ENCODE measurements around the gene UBE3B. TPM values are rescaled to one million over a fixed set of nuclear protein-coding genes. Genes with fewer than 3 reads are reported as not detected.
A peak's percentile ranks its signal among the peaks of the same experiment; 100 is the strongest.

The UBE3B gene
- total and polyA plus RNA-seq, 5 donors from 2014 or later = 16.8 to 38.2 (median 22.2) TPM

DNA sequence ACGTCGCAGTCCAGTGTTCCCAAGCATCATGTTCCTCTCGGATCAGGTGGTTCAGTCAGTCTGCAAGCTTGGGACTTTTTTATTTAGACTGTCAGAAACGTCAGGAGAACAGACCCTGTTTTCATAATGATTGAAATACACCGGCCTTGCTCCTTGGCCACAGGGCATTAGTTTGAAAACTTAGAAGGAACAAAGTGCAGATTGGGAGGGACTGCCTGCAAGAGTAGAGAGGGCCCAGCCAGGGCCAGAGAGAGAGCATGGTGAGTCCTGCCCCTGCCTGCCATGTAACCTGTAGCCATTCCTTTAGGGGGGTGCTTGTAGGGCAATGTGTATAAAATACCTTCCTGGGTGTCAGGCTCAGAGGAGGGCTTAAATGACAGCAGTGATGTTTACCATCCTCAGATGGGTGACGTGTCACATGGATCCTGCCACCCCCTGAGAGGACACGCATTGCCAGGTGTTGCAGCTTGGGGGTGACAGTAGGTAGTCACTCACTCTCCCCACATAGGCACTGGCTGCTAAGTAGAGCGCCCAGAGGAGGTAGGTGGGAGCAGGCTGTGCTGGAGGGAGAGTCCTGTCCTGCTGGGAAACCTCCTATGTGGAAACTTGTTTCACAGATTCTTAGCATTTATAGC, 50.2 kb downstream of the UBE3B start:
- ATAC-seq (ENCODE audit: low read depth in 2 of 2) (no peak), DNase-seq (no peak)
- H3K27me3 ChIP-seq (ENCODE audit: control insufficient read depth, insufficient read depth, low read length) = no peaks in the 10 kb centered on the region
- no peaks in the 10 kb centered on the region for H3K4me1 ChIP-seq (ENCODE audit: control insufficient read depth, insufficient read depth, low read length, poor library complexity, severe bottlenecking)
- Mint-ChIP-seq H3K27me3 (no peaks in the 10 kb centered on the region), H3K9me3 (no peaks in the 10 kb centered on the region), H3K4me3 (no peak overlapping the region), H3K27ac (no peak overlapping the region), H3K4me1 (no peaks in the 10 kb centered on the region), H3K36me3 (peaks cover 45% of the 10 kb centered on the region)
- H3K4me3 ChIP-seq (ENCODE audit: low read depth, low read length) = no peak overlapping the region
- no peaks in the 10 kb centered on the region for H3K9me3 ChIP-seq (ENCODE audit: control insufficient read depth in 2 of 2, low read length in 2 of 2)
- peaks cover 76% of the 10 kb centered on the region for H3K36me3 ChIP-seq (ENCODE audit: control insufficient read depth, insufficient read depth, low read length)
- H3K27ac ChIP-seq (ENCODE audit: insufficient read depth, low read length, poor library complexity, severe bottlenecking) = no peak overlapping the region

DNA sequence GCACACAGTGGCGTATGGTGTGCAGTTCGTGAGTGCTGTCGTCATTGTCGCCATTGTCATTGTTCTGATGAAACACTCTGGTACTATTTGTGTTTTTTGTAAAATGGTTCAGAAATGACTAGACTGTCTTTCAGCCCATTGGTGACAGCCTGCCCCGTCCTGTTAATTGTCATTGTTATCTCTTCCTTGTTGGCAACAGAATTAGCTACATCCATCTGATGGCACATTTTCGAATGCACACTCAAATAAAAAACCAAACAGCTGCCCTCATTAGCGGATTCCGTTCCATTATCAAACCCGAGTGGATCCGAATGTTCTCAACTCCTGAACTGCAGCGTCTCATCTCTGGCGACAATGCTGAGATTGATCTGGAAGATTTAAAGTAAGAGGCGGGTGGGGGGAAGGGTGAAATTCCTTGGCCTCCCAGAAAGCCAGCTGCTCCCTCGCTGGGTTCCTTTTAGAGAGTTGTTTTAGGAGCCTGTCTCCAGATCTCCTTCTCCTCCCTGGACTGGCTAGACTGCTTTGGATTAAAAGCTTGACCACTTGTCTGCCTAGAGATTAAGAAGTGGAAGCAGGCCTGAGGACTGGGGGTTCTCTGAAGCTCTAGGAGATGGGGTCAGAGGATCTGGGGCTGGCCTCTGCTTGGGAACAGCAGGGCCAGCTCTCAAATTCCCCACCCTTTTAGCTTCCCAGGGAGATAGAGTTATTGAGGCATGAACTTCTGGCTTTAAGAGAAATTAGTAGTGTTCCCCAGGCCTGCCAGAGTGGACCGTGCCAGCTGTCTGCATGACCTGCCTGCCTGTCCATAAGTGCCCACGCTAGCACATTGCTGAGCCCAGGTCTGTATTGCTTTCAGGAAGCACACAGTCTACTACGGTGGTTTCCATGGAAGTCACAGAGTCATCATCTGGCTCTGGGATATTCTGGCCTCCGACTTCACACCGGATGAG, 52.5 kb downstream of the UBE3B start:
- H3K27me3 ChIP-seq (ENCODE audit: control insufficient read depth, insufficient read depth, low read length) = no peaks in the 10 kb centered on the region
- DNase-seq = no peak
- H3K4me1 Mint-ChIP-seq = no peaks in the 10 kb centered on the region
- no peak overlapping the region for H3K4me3 Mint-ChIP-seq
- H3K27ac ChIP-seq (ENCODE audit: insufficient read depth, low read length, poor library complexity, severe bottlenecking) = no peak overlapping the region
- peaks cover 45% of the 10 kb centered on the region for H3K36me3 Mint-ChIP-seq
- no peak overlapping the region for H3K4me3 ChIP-seq (ENCODE audit: low read depth, low read length)
- H3K9me3 ChIP-seq (ENCODE audit: control insufficient read depth in 2 of 2, low read length in 2 of 2) = no peaks in the 10 kb centered on the region
- peaks cover 68% of the 10 kb centered on the region for H3K36me3 ChIP-seq (ENCODE audit: control insufficient read depth, insufficient read depth, low read length)
- no peak for ATAC-seq (ENCODE audit: low read depth in 2 of 2)
- no peaks in the 10 kb centered on the region for H3K9me3 Mint-ChIP-seq
- no peak overlapping the region for H3K27ac Mint-ChIP-seq
- no peaks in the 10 kb centered on the region for H3K27me3 Mint-ChIP-seq
- H3K4me1 ChIP-seq (ENCODE audit: control insufficient read depth, insufficient read depth, low read length, poor library complexity, severe bottlenecking) = no peaks in the 10 kb centered on the region

- Histone ChIP-seq H3K9me3 (ENCODE audit: control insufficient read depth in 2 of 2, low read length in 2 of 2) (no peaks in the 10 kb centered on the region), H3K36me3 (ENCODE audit: control insufficient read depth, insufficient read depth, low read length) (peaks cover 60% of the 10 kb centered on the region), H3K27me3 (ENCODE audit: control insufficient read depth, insufficient read depth, low read length) (no peaks in the 10 kb centered on the region), H3K4me3 (ENCODE audit: low read depth, low read length) (no peak overlapping the region), H3K4me1 (ENCODE audit: control insufficient read depth, insufficient read depth, low read length, poor library complexity, severe bottlenecking) (no peaks in the 10 kb centered on the region), H3K27ac (ENCODE audit: insufficient read depth, low read length, poor library complexity, severe bottlenecking) (no peak overlapping the region)
- no peaks in the 10 kb centered on the region for H3K9me3 Mint-ChIP-seq
- peaks cover 40% of the 10 kb centered on the region for H3K36me3 Mint-ChIP-seq
- H3K27me3 Mint-ChIP-seq = no peaks in the 10 kb centered on the region
- H3K27ac Mint-ChIP-seq = no peak overlapping the region
- ATAC-seq (ENCODE audit: low read depth in 2 of 2) = no peak
- no peaks in the 10 kb centered on the region for H3K4me1 Mint-ChIP-seq
- H3K4me3 Mint-ChIP-seq = no peak overlapping the region
- DNase-seq = no peak
Observed at GRCh38 chr12:109531411-109531810, 54.0 kb downstream of the UBE3B start.

DNA sequence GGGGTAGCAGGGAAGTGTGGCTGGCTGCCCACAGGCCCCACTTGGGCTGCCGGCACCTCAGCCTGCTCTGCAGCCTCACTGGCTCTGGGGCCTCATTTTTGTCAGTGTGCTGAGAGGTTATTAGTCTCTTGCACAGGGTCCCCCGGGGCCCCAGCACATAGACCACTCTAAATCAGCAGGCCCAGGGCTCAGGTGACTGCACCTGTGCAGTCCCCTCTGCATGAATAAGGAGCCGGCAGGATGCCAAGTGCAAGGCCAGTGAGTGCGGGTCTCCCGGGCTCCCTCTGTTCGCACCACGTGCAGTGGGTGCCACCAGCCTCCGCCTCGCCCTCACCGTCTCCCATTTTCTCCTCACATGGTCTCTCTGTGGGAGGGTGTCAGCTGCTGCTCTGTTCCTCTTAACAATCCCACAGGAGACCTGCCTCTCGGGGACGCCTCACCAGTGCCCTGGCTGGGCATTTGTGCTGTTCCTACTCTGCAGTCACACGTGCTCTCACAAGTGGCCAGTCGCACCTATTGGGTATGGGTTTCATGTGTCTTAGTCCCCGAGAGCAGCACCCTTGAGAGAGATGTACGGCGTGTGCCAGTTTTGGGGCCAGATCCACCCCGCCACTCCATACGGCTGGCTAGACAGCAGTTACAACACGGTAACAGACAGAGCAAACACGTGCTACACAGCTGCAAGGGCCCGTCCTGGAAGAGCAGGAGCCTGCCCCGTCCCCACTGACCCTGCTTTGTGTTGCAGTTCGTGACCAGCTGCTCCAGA, 55.5 kb downstream of the UBE3B start:
- H3K36me3 ChIP-seq (ENCODE audit: control insufficient read depth, insufficient read depth, low read length) = peaks cover 50% of the 10 kb centered on the region
- H3K27ac ChIP-seq (ENCODE audit: insufficient read depth, low read length, poor library complexity, severe bottlenecking) = no peak overlapping the region
- no peak for DNase-seq
- Mint-ChIP-seq H3K27me3 (no peaks in the 10 kb centered on the region), H3K36me3 (peaks cover 34% of the 10 kb centered on the region), H3K27ac (no peak overlapping the region), H3K4me3 (peak overlapping the region in 1 of 4 donors; percentile 21), H3K4me1 (no peaks in the 10 kb centered on the region), H3K9me3 (no peaks in the 10 kb centered on the region)
- H3K4me1 ChIP-seq (ENCODE audit: control insufficient read depth, insufficient read depth, low read length, poor library complexity, severe bottlenecking) = no peaks in the 10 kb centered on the region
- no peaks in the 10 kb centered on the region for H3K9me3 ChIP-seq (ENCODE audit: control insufficient read depth in 2 of 2, low read length in 2 of 2)
- no peak for ATAC-seq (ENCODE audit: low read depth in 2 of 2)
- H3K4me3 ChIP-seq (ENCODE audit: low read depth, low read length) = no peak overlapping the region
- H3K27me3 ChIP-seq (ENCODE audit: control insufficient read depth, insufficient read depth, low read length) = no peaks in the 10 kb centered on the region

DNA sequence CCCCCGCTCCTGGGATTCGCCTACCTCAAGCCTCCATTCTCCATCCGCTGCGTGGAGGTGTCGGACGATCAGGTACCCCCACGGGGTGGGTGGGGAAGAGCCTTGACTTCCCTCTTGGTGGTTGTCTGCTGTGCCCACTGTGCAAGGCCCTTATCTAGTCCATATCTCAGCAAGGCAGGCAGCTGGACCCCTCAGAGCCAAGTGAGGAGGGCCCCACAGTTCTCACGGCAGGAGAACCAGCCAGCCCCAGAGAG, 56.0 kb downstream of the UBE3B start:
- DNase-seq = no peak
- H3K4me3 ChIP-seq (ENCODE audit: low read depth, low read length) = no peak overlapping the region
- no peaks in the 10 kb centered on the region for H3K4me1 Mint-ChIP-seq
- H3K27me3 Mint-ChIP-seq = no peaks in the 10 kb centered on the region
- no peak overlapping the region for H3K27ac Mint-ChIP-seq
- no peaks in the 10 kb centered on the region for H3K4me1 ChIP-seq (ENCODE audit: control insufficient read depth, insufficient read depth, low read length, poor library complexity, severe bottlenecking)
- no peak overlapping the region for H3K27ac ChIP-seq (ENCODE audit: insufficient read depth, low read length, poor library complexity, severe bottlenecking)
- H3K36me3 Mint-ChIP-seq = peaks cover 32% of the 10 kb centered on the region
- H3K9me3 ChIP-seq (ENCODE audit: control insufficient read depth in 2 of 2, low read length in 2 of 2) = no peaks in the 10 kb centered on the region
- no peak for ATAC-seq (ENCODE audit: low read depth in 2 of 2)
- peaks cover 47% of the 10 kb centered on the region for H3K36me3 ChIP-seq (ENCODE audit: control insufficient read depth, insufficient read depth, low read length)
- no peak overlapping the region for H3K4me3 Mint-ChIP-seq
- H3K9me3 Mint-ChIP-seq = no peaks in the 10 kb centered on the region
- no peaks in the 10 kb centered on the region for H3K27me3 ChIP-seq (ENCODE audit: control insufficient read depth, insufficient read depth, low read length)

GRCh38 chr12:109534456-109534855, 57.0 kb downstream of the UBE3B start:
- H3K36me3 ChIP-seq (ENCODE audit: control insufficient read depth, insufficient read depth, low read length) = peaks cover 44% of the 10 kb centered on the region
- Mint-ChIP-seq H3K27me3 (no peaks in the 10 kb centered on the region), H3K36me3 (peaks cover 29% of the 10 kb centered on the region), H3K4me1 (no peaks in the 10 kb centered on the region), H3K27ac (no peak overlapping the region), H3K9me3 (no peaks in the 10 kb centered on the region), H3K4me3 (no peak overlapping the region)
- H3K4me3 ChIP-seq (ENCODE audit: low read depth, low read length) = no peak overlapping the region
- H3K9me3 ChIP-seq (ENCODE audit: control insufficient read depth in 2 of 2, low read length in 2 of 2) = no peaks in the 10 kb centered on the region
- no peaks in the 10 kb centered on the region for H3K27me3 ChIP-seq (ENCODE audit: control insufficient read depth, insufficient read depth, low read length)
- ATAC-seq (ENCODE audit: low read depth in 2 of 2) = no peak
- H3K4me1 ChIP-seq (ENCODE audit: control insufficient read depth, insufficient read depth, low read length, poor library complexity, severe bottlenecking) = no peaks in the 10 kb centered on the region
- DNase-seq = no peak
- H3K27ac ChIP-seq (ENCODE audit: insufficient read depth, low read length, poor library complexity, severe bottlenecking) = no peak overlapping the region

DNA sequence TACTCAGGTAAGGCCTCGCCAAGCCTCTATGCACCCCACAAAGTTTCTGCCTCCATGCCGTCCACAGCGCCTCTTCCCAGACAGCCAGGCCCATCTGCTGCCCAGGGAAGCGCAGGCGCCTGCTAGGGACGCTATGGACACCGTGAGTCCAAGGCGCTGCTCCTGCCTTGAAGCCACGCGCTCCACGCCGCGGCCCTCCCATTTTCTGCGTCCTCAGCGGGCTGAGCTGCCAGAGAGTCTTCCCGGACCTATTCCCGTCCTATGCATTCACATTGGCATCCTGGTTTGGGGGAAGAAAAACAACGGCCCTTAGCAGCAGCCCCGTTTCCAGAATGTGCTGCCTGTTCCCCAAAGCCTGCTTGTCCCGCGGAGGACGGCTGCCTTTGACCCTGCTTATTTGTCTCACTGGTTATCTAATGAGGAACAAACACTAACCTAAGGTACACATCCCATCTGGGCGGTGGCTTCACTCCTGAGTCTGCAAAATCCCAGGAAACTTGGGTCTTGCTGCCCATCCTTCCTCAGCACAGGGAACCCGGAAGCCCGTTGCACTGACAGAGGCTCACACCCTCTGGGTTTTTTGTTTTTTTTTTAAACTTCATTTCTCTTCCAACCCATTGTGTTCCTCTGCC, 57.9 kb downstream of the UBE3B start:
- H3K4me1 ChIP-seq (ENCODE audit: control insufficient read depth, insufficient read depth, low read length, poor library complexity, severe bottlenecking) = no peaks in the 10 kb centered on the region
- H3K36me3 ChIP-seq (ENCODE audit: control insufficient read depth, insufficient read depth, low read length) = peaks cover 35% of the 10 kb centered on the region
- ATAC-seq (ENCODE audit: low read depth in 2 of 2) (no peak), DNase-seq (no peak)
- H3K4me1 Mint-ChIP-seq = no peaks in the 10 kb centered on the region
- H3K36me3 Mint-ChIP-seq = peaks cover 21% of the 10 kb centered on the region
- no peaks in the 10 kb centered on the region for H3K9me3 Mint-ChIP-seq
- no peak overlapping the region for H3K27ac Mint-ChIP-seq
- H3K4me3 Mint-ChIP-seq = no peak overlapping the region
- H3K9me3 ChIP-seq (ENCODE audit: control insufficient read depth in 2 of 2, low read length in 2 of 2) = no peaks in the 10 kb centered on the region
- no peaks in the 10 kb centered on the region for H3K27me3 Mint-ChIP-seq
- H3K27me3 ChIP-seq (ENCODE audit: control insufficient read depth, insufficient read depth, low read length) = no peaks in the 10 kb centered on the region
- H3K27ac ChIP-seq (ENCODE audit: insufficient read depth, low read length, poor library complexity, severe bottlenecking) = no peak overlapping the region
- H3K4me3 ChIP-seq (ENCODE audit: low read depth, low read length) = no peak overlapping the region
